IMR-90 (cell line): ENCODE results near the gene NR4A3. TPM values are rescaled to one million over a fixed set of nuclear protein-coding genes. Genes with fewer than 3 reads are reported as not detected.

Experiments used
- ATAC-seq: fragments of 200-7000 bp; cut with Tn5 transposase; 2 replicates; pipeline ENCODE4 v1.9.1; 2020; ENCODE audit warnings: low read depth, mild to moderate bottlenecking, moderate library complexity
- BruUV-seq: library from RNA; stranded (reverse); fragments of 400-500 nt; replicated peaks from 2 replicates; lab custom pipeline; 2021; lab: Mats Ljungman, UMichigan
- CTCF ChIA-PET: fragments of 300-600 bp; formaldehyde crosslinking; extraction: SDS; loops from one replicate; lab custom pipeline; 2021; ENCODE audit warnings: antibody characterized with exemption; lab: Yijun Ruan, JAX
- POLR2A ChIA-PET: fragments of 300-600 bp; sonication (Branson Sonifier 250); formaldehyde crosslinking; loops from one replicate; lab custom pipeline; 2022; ENCODE audit warnings: antibody characterized with exemption; ENCODE audit not compliant: unreplicated experiment; lab: Charles Lee
- DNase-seq: peaks from one replicate; pipeline ENCODE4 v3.0.0; 2013
- H2AFZ ChIP-seq: replicated peaks from 2 replicates; pipeline ENCODE3; 2013; ENCODE audit warnings: low read length, mild to moderate bottlenecking; ENCODE audit not compliant: poor library complexity
- H2AK5ac ChIP-seq: 2 replicates; pipeline ENCODE4 v1.6.1; 2013; ENCODE audit warnings: low read depth, low read length, inconsistent platforms
- H2AK9ac ChIP-seq: replicated peaks from 2 replicates; pipeline ENCODE3; 2013; ENCODE audit warnings: mild to moderate bottlenecking, low read depth, low read length, moderate library complexity; ENCODE audit not compliant: poor library complexity
- H2BK120ac ChIP-seq: 2 replicates; pipeline ENCODE4 v1.6.1; 2013; ENCODE audit warnings: low read depth, low read length, inconsistent platforms
- H2BK15ac ChIP-seq: 3 replicates; pipeline ENCODE4 v1.6.1; 2013; ENCODE audit warnings: low read depth, low read length, inconsistent platforms
- H2BK20ac ChIP-seq: 2 replicates; pipeline ENCODE4 v1.6.1; 2013; ENCODE audit warnings: low read depth, mild to moderate bottlenecking, inconsistent platforms, low read length, moderate library complexity
- H2BK5ac ChIP-seq: 2 replicates; pipeline ENCODE4 v1.6.1; 2013; ENCODE audit warnings: mild to moderate bottlenecking, low read depth, low read length, inconsistent platforms; ENCODE audit not compliant: poor library complexity, severe bottlenecking
- H3K14ac ChIP-seq: replicated peaks from 2 replicates; pipeline ENCODE4 v1.6.1; 2013; ENCODE audit warnings: low read depth, low read length, inconsistent platforms
- H3K18ac ChIP-seq: 2 replicates; pipeline ENCODE4 v1.6.1; 2013; ENCODE audit warnings: low read depth, low read length, control low read depth
- H3K23ac ChIP-seq: 2 replicates; pipeline ENCODE4 v1.6.1; 2013; ENCODE audit warnings: low read depth, low read length, inconsistent platforms
- H3K27ac ChIP-seq: 2 replicates; pipeline ENCODE4 v1.5.1; 2013; ENCODE audit warnings: mild to moderate bottlenecking, control low read depth, low read length; ENCODE audit not compliant: insufficient read depth
- H3K27me3 ChIP-seq: 2 replicates; pipeline ENCODE4 v1.6.1; 2013; ENCODE audit warnings: low read length; ENCODE audit not compliant: control insufficient read depth, insufficient read depth
- H3K36me3 ChIP-seq: 2 replicates; pipeline ENCODE4 v1.6.1; 2013; ENCODE audit warnings: low read length, mixed read lengths; ENCODE audit not compliant: control insufficient read depth, insufficient read depth
- H3K4ac ChIP-seq: 2 replicates; pipeline ENCODE4 v1.6.1; 2013; ENCODE audit warnings: low read depth, low read length, inconsistent platforms
- H3K4me1 ChIP-seq: 2 replicates; pipeline ENCODE4 v1.6.1; 2013; ENCODE audit warnings: low read length, mixed read lengths; ENCODE audit not compliant: control insufficient read depth, insufficient read depth
- H3K4me2 ChIP-seq: 2 replicates; pipeline ENCODE4 v1.6.1; 2013; ENCODE audit warnings: low read depth, mild to moderate bottlenecking, control low read depth, low read length, moderate library complexity
- H3K4me3 ChIP-seq: 2 replicates; pipeline ENCODE4 v1.5.1; 2013; ENCODE audit warnings: low read depth, mild to moderate bottlenecking, control low read depth, low read length, moderate library complexity; ENCODE audit not compliant: insufficient read depth
- H3K56ac ChIP-seq: 2 replicates; pipeline ENCODE4 v1.6.1; 2013; ENCODE audit warnings: low read length, inconsistent platforms; ENCODE audit not compliant: insufficient read depth; ENCODE audit errors: extremely low read depth
- H3K79me1 ChIP-seq, 2 experiments: 2 replicates each; pipeline ENCODE4 v1.6.1; 2013; ENCODE audit warnings: low read length in 2 of 2, inconsistent platforms in 1 of 2, low read depth in 1 of 2
- H3K9ac ChIP-seq: 2 replicates; pipeline ENCODE4 v1.6.1; 2013; ENCODE audit warnings: low read depth, low read length, control low read depth
- H3K9me1 ChIP-seq: 2 replicates; pipeline ENCODE4 v1.6.1; 2013; ENCODE audit warnings: low read length, inconsistent platforms; ENCODE audit not compliant: insufficient read depth
- H3K9me3 ChIP-seq: 2 replicates; pipeline ENCODE4 v1.6.1; 2013; ENCODE audit warnings: low read length; ENCODE audit not compliant: control insufficient read depth, insufficient read depth
- H4K20me1 ChIP-seq: 2 replicates; pipeline ENCODE4 v1.6.1; 2013; ENCODE audit warnings: low read length, inconsistent platforms; ENCODE audit not compliant: insufficient read depth
- H4K5ac ChIP-seq: 2 replicates; pipeline ENCODE4 v1.6.1; 2013; ENCODE audit warnings: mild to moderate bottlenecking, low read depth, low read length, control low read depth
- H4K8ac ChIP-seq, 2 experiments: 2 replicates each; pipeline ENCODE4 v1.6.1; 2013; ENCODE audit warnings: low read depth in 2 of 2, low read length in 2 of 2, control low read depth in 1 of 2, inconsistent platforms in 1 of 2
- H4K91ac ChIP-seq: 2 replicates; pipeline ENCODE4 v1.6.1; 2013; ENCODE audit warnings: low read depth, low read length, inconsistent platforms; ENCODE audit not compliant: insufficient read depth
- BHLHE40 ChIP-seq: fragments of 150-350 bp; IDR thresholded peaks from 2 replicates; pipeline ENCODE4 v1.6.1; 2016; ENCODE audit warnings: mild to moderate bottlenecking, low read depth, low read length
- CEBPB ChIP-seq: IDR thresholded peaks from 2 replicates; pipeline ENCODE4 v1.6.1; 2012; ENCODE audit warnings: low read depth, low read length, improper control_type of control experiment
- CHD1 ChIP-seq: IDR thresholded peaks from 2 replicates; pipeline ENCODE4 v1.6.1; 2012; ENCODE audit warnings: low read depth, low read length, improper control_type of control experiment
- CTCF ChIP-seq: conservative IDR thresholded peaks from 2 replicates; pipeline ENCODE4 v1.5.1; 2012; ENCODE audit warnings: mild to moderate bottlenecking, low read depth, low read length, improper control_type of control experiment
- ELK1 ChIP-seq: fragments of 150-350 bp; IDR thresholded peaks from 2 replicates; pipeline ENCODE4 v1.6.1; 2016; ENCODE audit warnings: low read depth, mild to moderate bottlenecking, low read length, moderate library complexity, borderline replicate concordance
- FOS ChIP-seq: fragments of 150-350 bp; IDR thresholded peaks from 2 replicates; pipeline ENCODE4 v1.6.1; 2016; ENCODE audit warnings: low read depth, low read length
- MAFK ChIP-seq: IDR thresholded peaks from 2 replicates; pipeline ENCODE4 v1.6.1; 2012; ENCODE audit warnings: low read depth, low read length, improper control_type of control experiment
- MAZ ChIP-seq: IDR thresholded peaks from 2 replicates; pipeline ENCODE4 v1.6.1; 2012; ENCODE audit warnings: low read depth, mild to moderate bottlenecking, low read length, improper control_type of control experiment, moderate library complexity, borderline replicate concordance
- NFE2L2 ChIP-seq: fragments of 150-350 bp; IDR thresholded peaks from 2 replicates; pipeline ENCODE4 v1.6.1; 2016; ENCODE audit warnings: low read depth, mild to moderate bottlenecking, low read length
- POLR2A ChIP-seq: IDR thresholded peaks from 2 replicates; pipeline ENCODE4 v1.6.1; 2012; ENCODE audit warnings: mild to moderate bottlenecking, low read depth, low read length
- RAD21 ChIP-seq: IDR thresholded peaks from 2 replicates; pipeline ENCODE4 v1.6.1; 2012; ENCODE audit warnings: low read length, improper control_type of control experiment
- RCOR1 ChIP-seq: IDR thresholded peaks from 2 replicates; pipeline ENCODE4 v1.6.1; 2012; ENCODE audit warnings: mild to moderate bottlenecking, low read length, improper control_type of control experiment; ENCODE audit not compliant: insufficient replicate concordance
- RFX5 ChIP-seq: IDR thresholded peaks from 2 replicates; pipeline ENCODE4 v1.8.0; 2012; ENCODE audit warnings: low read depth, mild to moderate bottlenecking, low read length, moderate library complexity
- SMC3 ChIP-seq: fragments of 150-350 bp; IDR thresholded peaks from 2 replicates; pipeline ENCODE4 v1.6.1; 2016; ENCODE audit warnings: low read depth, mild to moderate bottlenecking, antibody characterized with exemption, low read length, moderate library complexity
- dilution Hi-C: fragments of 300-500 bp; cut with HindIII; formaldehyde crosslinking; loops from one replicate; pipeline ENCODE4 v1.14.3; 2018; ENCODE audit warnings: low sequenced_read_pairs; ENCODE audit not compliant: unreplicated experiment
- in situ Hi-C: fragments of 300-500 bp; cut with MboI; formaldehyde crosslinking; loops from 3 replicates; pipeline ENCODE4 v1.14.3; 2019; ENCODE audit warnings: low sequenced_read_pairs, inconsistent platforms, mixed read lengths
- intact Hi-C: fragments of 100-400 bp; cut with micrococcal nuclease; formaldehyde crosslinking; loops from 2 replicates; pipeline ENCODE4 v1.10.0; 2022
- polyA plus RNA-seq, 3 experiments: library from polyadenylated mRNA; depleted of rRNA; stranded (reverse); fragments of >200 nt; gene quantifications; 2 replicates each; pipeline ENCODE4 v1.2.3, GENCODE V29; 2012; ENCODE audit warnings: low replicate concordance in 1 of 3
- total RNA-seq: library from RNA; depleted of rRNA; stranded (reverse); fragments of >200 nt; gene quantifications from 2 replicates; pipeline ENCODE4 v1.2.3, GENCODE V29; 2012
- TF ChIP-seq, protein P1 (sequence below): fragments of 150-350 bp; IDR thresholded peaks from 2 replicates; pipeline ENCODE4 v1.6.1; 2017; ENCODE audit warnings: mild to moderate bottlenecking, antibody characterized with exemption, low read length, low read depth

NR4A3 gene
- total and polyA plus RNA-seq, 2 of the 4 experiments (the other 2 are of a cell fraction) = 0.27 to 0.54 TPM

GRCh38 chr9:99787556-99787955 is 34.1 kb upstream of the NR4A3 start:
- Histone ChIP-seq H3K27ac (no peak overlapping the region), H3K4me1 (no peaks in the 10 kb centered on the region), H3K4ac (no peak overlapping the region), H3K14ac (no peak overlapping the region), H2AK5ac (no peak overlapping the region), H3K18ac (no peak overlapping the region), H2BK120ac (no peak overlapping the region), H2BK20ac (no peak overlapping the region), H2AFZ (no peak overlapping the region), H3K36me3 (no peaks in the 10 kb centered on the region), H4K8ac (no peak overlapping the region), H3K56ac (no peak overlapping the region), H4K20me1 (no peaks in the 10 kb centered on the region), H3K79me1 (no peaks in the 10 kb centered on the region), H3K9me3 (no peaks in the 10 kb centered on the region), H3K9me1 (no peaks in the 10 kb centered on the region), H3K27me3 (peaks cover 5% of the 10 kb centered on the region), H3K4me3 (no peak overlapping the region), H2BK15ac (no peak overlapping the region), H4K5ac (no peak overlapping the region), H3K23ac (no peak overlapping the region), H3K4me2 (no peak overlapping the region), H3K9ac (no peak overlapping the region), H4K91ac (no peak overlapping the region), H2AK9ac (no peak overlapping the region), H2BK5ac (no peak overlapping the region)
- ATAC-seq = no peak
- no TSS peak for BruUV-seq
- TF ChIP-seq RFX5 = no peak
- TF ChIP-seq CHD1 = no peak
- no peak for TF ChIP-seq FOS
- no peak for TF ChIP-seq MAZ
- no peak for TF ChIP-seq MAFK
- TF ChIP-seq BHLHE40 = no peak
- TF ChIP-seq, protein P1, sequence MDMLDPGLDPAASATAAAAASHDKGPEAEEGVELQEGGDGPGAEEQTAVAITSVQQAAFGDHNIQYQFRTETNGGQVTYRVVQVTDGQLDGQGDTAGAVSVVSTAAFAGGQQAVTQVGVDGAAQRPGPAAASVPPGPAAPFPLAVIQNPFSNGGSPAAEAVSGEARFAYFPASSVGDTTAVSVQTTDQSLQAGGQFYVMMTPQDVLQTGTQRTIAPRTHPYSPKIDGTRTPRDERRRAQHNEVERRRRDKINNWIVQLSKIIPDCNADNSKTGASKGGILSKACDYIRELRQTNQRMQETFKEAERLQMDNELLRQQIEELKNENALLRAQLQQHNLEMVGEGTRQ = no peak
- no peak for TF ChIP-seq RCOR1
- TF ChIP-seq CTCF = no peak
- no peak for TF ChIP-seq SMC3
- TF ChIP-seq POLR2A = no peak
- TF ChIP-seq RAD21 = no peak
- no peak for TF ChIP-seq ELK1
- no peak for TF ChIP-seq CEBPB
- no peak for TF ChIP-seq NFE2L2
- POLR2A ChIA-PET = no interaction called here
- CTCF ChIA-PET = no interaction called here
- dilution Hi-C loops = no loop called here
- intact Hi-C loops = no loop called here
- in situ Hi-C loops = no loop called here
- no peak for DNase-seq
